Thyroid gland (tissue), 4 donors: ENCODE measurements around the gene DEFB113. TPM values are rescaled to one million over a fixed set of nuclear protein-coding genes. Genes with fewer than 3 reads are reported as not detected.

ENCODE experiments used
- DNase-seq, 2 donors: peaks; one replicate each; pipeline ENCODE4 v3.0.0-alpha.2; 2019
- H3K27ac ChIP-seq, 3 donors: fragments of 200-600 bp; sonication (generic); 1 replicate in 2 of 3; 2 replicates in 1 of 3; pipeline ENCODE4 v1.5.1; 2016 to 2019; ENCODE audit warnings: mild to moderate bottlenecking in 1 of 3, moderate library complexity in 1 of 3
- H3K27me3 ChIP-seq: fragments of 200-600 bp; sonication (generic); one replicate; pipeline ENCODE4 v1.5.1; 2019
- H3K36me3 ChIP-seq, 2 donors: fragments of 200-600 bp; sonication (generic); one replicate each; pipeline ENCODE4 v1.5.1; 2016 to 2019
- H3K4me1 ChIP-seq, 2 donors: fragments of 200-600 bp; sonication (generic); one replicate each; pipeline ENCODE4 v1.5.1; 2017 to 2019
- H3K4me3 ChIP-seq, 3 donors: fragments of 200-600 bp; sonication (generic); replicated peaks in 1 of 3; 1 replicate in 2 of 3; 2 replicates in 1 of 3; pipeline ENCODE4 v1.5.1; 2016; ENCODE audit warnings: mild to moderate bottlenecking in 1 of 3
- H3K9me3 ChIP-seq: fragments of 200-600 bp; sonication (generic); one replicate; pipeline ENCODE4 v1.5.1; 2017
- CTCF ChIP-seq, 6 experiments: fragments of 200-600 bp in 3 of 6; fragments of 450-650 bp in 3 of 6; sonication (generic) in 3 of 6; IDR thresholded peaks; one replicate each; pipeline ENCODE4 v1.5.1; 2016 to 2019; ENCODE audit warnings: antibody characterized with exemption in 6 of 6, mild to moderate bottlenecking in 2 of 6, inconsistent platforms in 1 of 6, moderate library complexity in 1 of 6
- POLR2A ChIP-seq, 2 donors: fragments of 450-650 bp; IDR thresholded peaks; one replicate each; pipeline ENCODE4 v1.6.1; 2017; ENCODE audit warnings: antibody characterized with exemption in 2 of 2, mild to moderate bottlenecking in 2 of 2, moderate library complexity in 1 of 2
- WGBS, 2 donors: methylation state at CpG; one replicate each; pipeline ENCODE4 v1.1.5; 2017; 5-methylcytosine and 5-hydroxymethylcytosine counted together
- intact Hi-C: fragments of 100-400 bp; cut with DNase I; formaldehyde crosslinking; loops from one replicate; pipeline ENCODE4 v1.15.1; 2023
- total RNA-seq, 4 donors: library from RNA; depleted of rRNA; stranded (reverse); fragments of >200 nt; gene quantifications; one replicate each; pipeline ENCODE4 v1.2.3, GENCODE V29; 2016

Gene DEFB113
- total RNA-seq, 4 donors from 2014 or later, result not detected

GRCh38 chr6:49918787-49919186 is 50.6 kb downstream of the DEFB113 start:
- no peak overlapping the region for H3K4me3 ChIP-seq
- DNase-seq, result no peak
- H3K4me1 ChIP-seq, result no peaks in the 10 kb centered on the region
- no peaks in the 10 kb centered on the region for H3K36me3 ChIP-seq
- H3K27ac ChIP-seq, result no peak overlapping the region
- no peaks in the 10 kb centered on the region for H3K9me3 ChIP-seq
- 29 to 51% methylated on average over 2 of the region's 2 CpGs for WGBS, 2 donors
- intact Hi-C loops, result no loop called here
- TF ChIP-seq CTCF (IDR thresholded peaks at IDR 0.05) (no peak), POLR2A (IDR thresholded peaks at IDR 0.05) (no peak)
- H3K27me3 ChIP-seq, result no peaks in the 10 kb centered on the region

Other genes starting within 250 kb of the DEFB113 start
- gene CRISP3, start 225.2 kb downstream of the DEFB113 start, total RNA-seq, result not detected
- under 1 TPM in 1 of 4 donors, not detected in 3; 0.94 TPM for gene PGK2, start 182.3 kb downstream of the DEFB113 start, total RNA-seq
- gene CRISP1, start 103.1 kb downstream of the DEFB113 start, total RNA-seq, result not detected
- not detected for gene DEFB114, start 5.5 kb downstream of the DEFB113 start, total RNA-seq
- gene DEFB110, start 52.4 kb upstream of the DEFB113 start, total RNA-seq, result not detected
- not detected for gene DEFB112, start 80.3 kb upstream of the DEFB113 start, total RNA-seq